ENCODE data around the gene HIRA.
"Not testable (repeated sequence)": the region's sequence is repeated elsewhere in the genome, so short reads cannot be mapped to it uniquely, and the experiment has no call there.

The HIRA gene

DNA sequence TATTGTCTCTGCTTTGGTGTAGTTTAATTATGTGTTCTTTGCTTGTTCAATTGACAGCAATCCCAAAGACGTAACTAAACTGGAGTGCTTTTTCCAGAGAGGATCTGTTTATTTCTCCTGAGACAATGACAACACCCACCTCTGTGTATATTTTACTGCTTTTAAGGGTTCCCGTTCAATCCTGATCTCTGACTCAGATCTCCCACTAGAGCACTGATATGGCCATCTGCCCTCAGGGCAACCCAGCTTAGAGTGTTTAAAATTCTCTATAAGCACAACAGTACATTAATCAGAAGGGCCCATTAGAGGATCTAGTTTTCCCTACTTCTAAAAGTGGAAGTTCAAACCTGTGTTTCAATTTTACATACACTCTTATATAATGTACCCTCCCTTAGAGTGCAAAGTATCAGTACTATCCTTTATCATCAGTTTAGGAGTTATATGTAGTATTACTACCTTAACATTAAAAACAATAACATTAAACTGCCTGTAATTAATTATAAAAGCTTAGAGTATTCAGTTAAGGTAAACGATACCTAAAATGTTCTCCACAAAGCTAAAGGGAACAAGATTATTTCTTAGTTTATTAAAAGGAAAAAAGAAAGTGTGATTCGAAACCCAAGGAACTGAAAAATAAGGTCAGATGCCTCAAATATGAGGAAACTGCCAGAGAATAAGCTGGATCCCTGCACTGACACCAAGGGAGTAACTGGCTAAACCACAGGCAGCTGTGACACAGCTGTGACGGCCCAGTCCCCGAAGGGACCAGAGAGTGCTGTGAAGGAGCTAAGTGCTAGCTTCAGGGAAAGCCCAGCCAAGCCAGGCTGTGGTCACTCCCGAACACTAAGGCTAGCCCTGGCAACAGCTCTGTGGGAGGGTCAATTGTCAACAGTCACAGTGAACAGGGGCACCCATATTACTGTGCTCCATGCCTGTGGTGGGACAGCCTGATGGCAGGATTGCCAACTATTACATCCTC, 32.2 kb upstream of the HIRA start:
- DNase-seq (ENCODE audit: low read depth in 3 of 3, low spot score in 1 of 3): no peak

DNA sequence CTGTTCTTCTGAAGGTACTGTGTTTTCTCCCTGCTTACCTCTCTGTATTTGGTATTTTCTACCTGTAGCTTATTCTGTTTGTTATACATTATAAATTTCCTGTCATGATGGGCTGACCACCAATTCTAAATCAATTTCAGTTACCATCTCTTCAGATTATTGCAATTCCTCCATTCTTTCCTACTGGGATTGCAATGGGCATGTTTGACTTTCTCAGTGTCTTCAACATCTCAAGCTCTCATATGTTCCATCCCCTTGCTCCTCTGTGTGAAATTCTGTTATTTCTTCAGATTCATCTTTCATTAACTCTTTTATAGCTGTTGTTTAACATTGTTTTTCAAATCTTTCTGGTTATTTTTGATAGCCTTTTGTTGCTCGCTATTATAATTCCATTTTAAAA, 31.5 kb upstream of the HIRA start:
- DNase-seq (ENCODE audit: low read depth in 3 of 3, low spot score in 1 of 3): no peak

DNA sequence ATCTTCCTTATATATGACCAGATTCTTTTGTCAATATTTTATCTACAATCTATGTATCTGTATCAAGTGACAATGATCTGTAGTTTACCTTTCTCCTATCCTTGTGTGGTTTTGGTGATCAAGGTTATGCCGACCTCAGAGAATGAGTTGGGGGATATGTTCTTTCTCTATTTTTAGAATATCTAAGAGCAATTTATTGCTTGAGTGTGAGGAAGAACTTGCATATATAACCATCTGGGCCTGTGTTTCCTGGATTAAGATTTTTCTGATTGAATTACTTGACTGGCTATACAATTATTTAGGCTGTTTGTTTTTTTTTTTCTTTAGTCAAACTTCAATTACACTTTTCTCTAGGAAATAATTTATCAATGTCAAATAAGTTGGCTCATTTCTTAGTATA, 30.0 kb upstream of the HIRA start:
- no peak for DNase-seq (ENCODE audit: low read depth in 3 of 3, low spot score in 1 of 3)

DNA sequence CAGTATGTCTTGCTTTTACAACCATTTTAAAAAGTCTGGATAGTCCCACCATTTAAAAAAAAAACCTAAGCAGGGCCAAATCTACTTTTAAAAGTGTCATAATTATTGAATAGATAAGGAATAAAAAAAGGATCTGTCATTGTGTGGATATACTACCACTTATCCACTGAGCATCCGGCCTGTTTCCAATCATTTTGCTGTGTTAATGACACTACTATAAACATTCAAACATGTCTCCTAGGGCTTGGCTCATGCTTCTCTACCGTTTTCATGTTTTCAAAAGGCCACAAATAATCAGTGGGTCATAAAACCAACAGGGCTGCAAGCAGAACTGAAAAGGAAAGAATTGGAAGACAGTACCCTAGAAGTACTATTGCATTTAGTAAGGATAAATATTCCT, 28.5 kb upstream of the HIRA start:
- DNase-seq (ENCODE audit: low read depth in 3 of 3, low spot score in 1 of 3): no peak

DNA sequence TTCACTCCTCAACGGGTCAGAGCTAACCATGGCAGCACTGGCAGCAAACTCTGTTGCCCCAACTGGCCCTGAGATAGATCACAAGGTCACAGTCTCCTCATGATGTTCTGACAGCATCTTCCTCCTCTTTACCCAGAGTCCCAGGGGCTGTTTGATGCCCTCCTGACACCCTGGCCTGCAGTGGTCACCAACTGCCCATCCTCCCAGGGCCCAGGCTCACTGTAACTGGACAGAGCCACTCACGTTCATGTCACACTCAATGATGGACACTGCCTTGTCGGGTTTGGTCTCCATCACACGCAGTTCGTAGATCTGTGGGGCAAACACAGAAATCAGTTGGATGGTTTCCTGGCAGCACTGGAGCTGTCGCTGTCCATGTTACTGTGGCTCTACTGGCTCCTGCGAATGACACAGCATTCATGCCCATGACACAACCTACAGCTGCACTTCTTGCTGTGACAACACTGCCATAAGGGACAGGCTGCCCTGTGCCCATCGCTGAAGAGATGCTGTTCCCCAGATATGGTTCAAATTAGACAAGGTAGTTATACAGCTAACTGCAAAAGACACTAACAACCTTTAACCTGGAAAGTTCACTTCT, 26.4 kb upstream of the HIRA start:
- no peak for DNase-seq (ENCODE audit: low read depth in 3 of 3, low spot score in 1 of 3)

DNA sequence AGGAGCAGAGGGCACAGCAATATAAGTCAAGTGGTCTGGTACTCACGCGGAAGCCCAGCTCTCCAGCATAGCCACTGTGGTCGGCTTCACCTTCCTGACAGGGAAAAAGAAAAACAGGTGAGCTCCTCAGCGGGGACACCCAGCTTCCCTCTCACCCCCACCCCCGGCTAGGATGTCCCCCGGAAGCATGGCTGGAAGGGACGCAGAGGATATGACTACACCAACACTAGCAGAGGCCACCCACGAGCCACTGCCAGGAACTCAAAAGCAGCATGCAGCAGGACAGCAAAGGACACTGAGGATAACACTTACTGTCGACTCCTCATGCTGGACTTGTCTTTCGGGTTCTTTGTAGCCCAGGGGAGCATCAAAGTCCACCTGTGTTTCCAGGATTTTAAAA, 25.0 kb upstream of the HIRA start:
- DNase-seq (ENCODE audit: low read depth in 3 of 3, low spot score in 1 of 3): no peak

DNA sequence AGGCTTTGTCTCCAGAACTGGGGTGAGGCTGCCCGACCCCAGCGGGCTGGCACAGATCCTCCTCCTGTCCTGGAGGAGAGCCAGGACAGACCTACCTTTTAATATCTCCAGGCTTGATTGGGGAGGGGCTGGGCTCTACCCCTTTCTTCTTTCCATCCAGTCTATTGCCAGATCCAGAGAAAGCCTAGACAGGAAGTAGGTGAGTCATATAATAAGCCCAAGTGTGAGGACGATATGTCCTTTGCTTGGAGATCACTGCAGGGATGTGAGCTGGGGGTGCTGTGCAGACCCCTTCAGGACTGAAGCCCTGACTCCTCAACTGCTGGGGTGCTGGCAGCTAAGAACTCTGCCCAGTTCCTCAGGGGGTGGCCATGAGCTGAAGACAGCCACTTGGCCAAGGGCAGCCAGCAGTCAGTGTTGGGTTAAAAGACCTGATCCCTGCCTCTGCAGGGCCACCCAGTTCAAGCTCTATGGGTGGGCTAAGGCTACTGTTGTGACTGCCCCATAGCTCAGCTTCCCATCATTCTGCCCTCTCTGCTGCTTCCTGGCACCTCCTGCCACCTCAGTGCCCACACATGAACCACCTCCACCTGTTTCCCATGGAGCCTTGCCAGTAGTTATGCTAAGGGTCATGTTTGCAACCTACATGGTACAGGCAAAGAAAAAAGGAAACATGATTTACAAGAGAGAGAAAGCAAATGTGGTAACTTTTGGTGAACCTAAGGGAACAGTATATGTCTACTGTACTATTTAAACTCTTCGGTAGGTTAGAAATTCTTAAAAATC, 24.2 kb upstream of the HIRA start:
- DNase-seq (ENCODE audit: low read depth in 3 of 3, low spot score in 1 of 3): no peak

DNA sequence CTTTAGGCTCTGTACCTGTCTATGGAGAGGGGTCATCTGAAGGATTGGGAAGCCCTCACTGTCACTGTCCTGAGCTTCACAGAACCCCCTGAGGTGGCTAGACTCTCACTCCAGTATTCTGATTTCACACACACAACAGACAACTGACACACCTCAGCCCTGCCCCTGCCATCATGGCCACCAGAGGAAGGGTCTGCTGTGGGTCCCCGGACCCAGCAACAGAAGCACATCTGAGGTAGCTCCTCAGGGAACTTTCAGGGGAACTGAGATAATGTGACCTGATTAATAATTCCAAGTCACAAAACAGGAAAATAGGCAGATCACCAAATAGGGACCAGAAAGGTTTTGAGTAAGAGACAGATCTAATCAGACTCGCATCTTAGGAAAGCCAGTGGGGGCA, 23.5 kb upstream of the HIRA start:
- no peak for DNase-seq (ENCODE audit: low read depth in 3 of 3, low spot score in 1 of 3)

DNA sequence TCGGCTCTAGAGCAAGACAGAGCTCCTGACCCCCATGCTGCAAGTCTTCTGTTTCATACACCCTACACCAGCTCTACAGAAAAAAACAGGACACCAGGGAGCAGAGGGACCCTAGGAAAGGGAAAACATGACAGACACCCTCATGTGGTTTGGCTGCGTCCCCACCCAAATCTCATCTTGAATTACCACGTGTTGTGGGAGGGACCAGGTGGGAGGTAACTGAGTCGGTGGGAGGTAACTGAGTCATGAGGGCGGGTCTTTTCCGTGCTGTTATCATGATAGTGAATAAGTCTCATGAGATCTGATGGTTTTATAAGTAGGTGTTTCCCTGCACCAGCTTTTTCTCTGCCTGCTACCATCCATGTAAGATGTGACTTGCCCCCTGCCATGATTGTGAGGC, 22.6 kb upstream of the HIRA start:
- no peak for DNase-seq (ENCODE audit: low read depth in 3 of 3, low spot score in 1 of 3)

DNA sequence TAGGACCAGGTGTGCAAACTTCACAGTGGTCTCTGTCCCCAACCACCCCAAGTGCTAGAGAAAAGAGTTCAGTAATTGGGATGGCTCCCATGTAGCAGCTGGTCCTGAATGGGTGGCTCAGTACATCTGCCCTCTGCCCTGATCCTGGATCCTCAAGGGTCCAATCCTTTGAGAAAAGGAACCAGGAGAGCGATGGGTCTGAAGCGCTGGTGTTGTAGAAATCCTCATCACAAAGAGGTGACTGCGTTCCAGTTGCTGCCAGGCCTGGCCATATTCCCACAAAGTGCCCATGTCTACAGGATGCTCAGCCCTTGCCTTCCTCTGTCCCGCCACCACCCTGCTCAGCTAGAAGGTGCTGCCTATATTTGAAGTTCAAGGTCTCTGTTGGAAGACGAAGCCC, 22.2 kb upstream of the HIRA start:
- no peak for DNase-seq (ENCODE audit: low read depth in 3 of 3, low spot score in 1 of 3)

DNA sequence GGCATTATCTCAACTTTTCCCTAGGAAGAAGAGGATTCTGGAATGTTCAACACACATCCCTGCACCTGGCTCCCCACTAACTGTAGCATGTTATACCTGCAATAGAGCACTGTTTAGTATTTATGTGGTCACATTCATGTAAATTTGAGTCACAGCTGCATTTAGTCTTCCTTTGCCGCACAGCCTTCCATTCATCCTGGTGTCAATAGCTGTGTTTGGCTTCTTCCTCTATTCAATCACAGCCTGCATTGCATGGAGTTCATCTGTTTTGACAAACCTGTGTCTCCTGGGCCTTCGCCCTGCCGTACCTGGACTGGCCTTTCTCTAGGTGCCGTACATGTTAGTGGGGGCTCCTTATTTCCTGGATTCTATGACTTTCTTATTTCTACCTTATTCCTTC, 20.0 kb upstream of the HIRA start:
- no peak for DNase-seq (ENCODE audit: low read depth in 3 of 3, low spot score in 1 of 3)

DNA sequence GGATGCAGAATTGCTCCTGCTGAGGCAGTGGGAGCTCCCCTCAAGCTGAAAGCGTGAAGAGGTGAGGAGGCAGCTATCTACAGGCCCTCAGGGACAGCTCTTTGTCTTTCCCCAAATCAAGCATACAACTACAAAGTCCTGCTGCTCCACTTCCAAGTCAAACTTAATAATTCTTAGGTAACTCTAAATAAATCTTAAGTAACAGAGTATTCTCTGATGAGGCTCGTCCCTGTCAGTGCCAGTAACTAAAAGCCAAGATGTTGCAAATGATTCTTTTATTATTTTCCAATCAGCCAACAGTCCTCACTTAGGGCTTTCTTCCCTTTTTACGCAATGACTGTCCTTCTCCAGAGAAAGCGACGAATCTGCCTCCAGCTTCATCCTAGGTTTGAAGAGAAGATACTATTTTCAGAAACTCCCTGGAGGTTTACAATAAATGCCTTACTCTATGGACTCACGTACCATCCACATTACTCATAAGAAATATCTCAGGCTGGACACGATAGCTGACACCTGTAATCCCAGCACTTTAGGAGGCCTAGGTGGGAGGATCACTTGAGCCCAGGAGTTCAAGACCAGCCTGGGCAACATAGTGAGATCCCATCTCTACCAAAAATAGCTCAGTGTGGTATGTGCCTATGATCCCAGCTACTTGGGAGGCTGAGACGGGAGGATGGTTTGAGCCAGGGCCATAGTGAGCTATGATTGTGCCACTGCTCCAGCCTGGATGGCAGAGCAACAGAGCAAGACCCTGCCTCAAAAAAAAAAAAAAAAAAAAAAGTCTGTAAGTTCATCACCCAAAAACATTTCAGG, 19.0 kb upstream of the HIRA start:
- DNase-seq (ENCODE audit: low read depth in 3 of 3, low spot score in 1 of 3): no peak

DNA sequence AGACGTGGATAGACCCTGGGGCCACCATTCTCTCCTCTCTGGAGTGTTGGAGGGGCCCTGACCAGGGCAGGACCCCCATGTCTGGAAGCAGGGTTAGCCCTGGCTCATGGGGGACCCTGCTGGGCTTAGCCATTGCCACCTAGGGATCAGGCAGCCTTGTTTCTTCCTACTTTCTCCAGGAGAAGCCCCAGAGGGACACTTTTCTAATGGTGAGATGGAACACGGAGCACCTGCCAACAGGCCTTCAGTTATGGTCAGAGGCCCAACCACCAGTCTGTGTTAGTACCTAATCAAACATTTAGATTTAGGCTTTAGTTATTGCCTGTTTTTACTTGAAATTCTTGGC, 17.9 kb upstream of the HIRA start:
- no peak for DNase-seq (ENCODE audit: low read depth in 3 of 3, low spot score in 1 of 3)

DNA sequence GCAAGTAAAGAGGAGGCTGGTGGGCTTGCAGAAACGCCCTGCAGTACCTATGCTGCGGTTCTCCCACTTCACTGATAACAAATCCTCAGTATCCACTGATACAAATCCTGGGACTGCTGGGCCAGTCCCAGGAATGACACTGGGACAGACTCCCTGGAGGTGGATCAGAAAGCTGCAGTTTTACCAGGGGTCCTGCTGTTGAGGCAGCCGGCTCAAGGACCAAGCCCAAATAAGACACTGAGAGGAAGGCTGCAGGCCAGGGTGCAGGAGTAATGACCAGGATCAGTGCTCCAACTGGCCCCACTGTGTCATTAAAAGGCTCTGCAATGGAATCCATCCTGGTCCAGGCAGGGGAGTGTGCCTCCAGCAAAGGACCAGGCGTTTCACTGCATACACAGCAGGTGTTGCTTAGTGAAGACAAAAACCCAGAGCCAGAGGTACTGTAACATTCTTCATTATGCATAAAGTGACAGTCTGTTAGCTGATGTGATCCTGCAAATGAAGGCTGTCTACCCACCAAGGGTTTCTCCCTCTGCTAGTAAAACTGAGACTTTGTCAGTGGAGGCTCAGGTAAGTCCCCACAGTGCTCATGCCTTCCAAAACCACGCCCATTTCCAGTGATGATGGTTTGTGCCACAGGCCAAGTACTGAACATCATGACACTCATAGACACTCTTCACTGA, 17.3 kb upstream of the HIRA start:
- no peak for DNase-seq (ENCODE audit: low read depth in 3 of 3, low spot score in 1 of 3)

DNA sequence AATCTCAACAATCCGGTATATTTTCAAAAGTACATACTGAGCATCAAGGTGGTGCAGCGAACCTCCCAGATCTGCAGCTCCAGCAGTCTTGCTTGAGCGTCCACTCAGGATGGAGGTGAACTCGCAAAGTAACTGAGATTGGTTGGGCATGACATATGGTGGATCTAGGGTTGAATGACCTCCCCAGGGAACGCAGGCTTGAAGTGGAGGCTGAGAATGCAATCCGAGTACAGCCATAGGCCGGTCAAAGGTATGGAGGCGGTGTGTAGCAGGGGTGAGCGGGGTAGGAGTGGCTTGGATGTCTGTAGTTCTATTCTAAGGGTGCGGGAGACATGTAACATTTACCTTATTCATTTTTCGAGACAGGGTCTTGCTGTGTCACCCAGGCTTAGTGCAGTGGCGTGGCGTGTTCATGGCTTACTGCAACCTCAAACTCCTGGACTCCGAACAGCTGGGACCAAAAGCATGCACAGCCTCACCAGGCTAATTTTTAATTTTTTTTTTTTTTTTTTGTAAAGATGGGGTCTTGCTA, 16.6 kb upstream of the HIRA start:
- DNase-seq (ENCODE audit: low read depth in 3 of 3, low spot score in 1 of 3): no peak

DNA sequence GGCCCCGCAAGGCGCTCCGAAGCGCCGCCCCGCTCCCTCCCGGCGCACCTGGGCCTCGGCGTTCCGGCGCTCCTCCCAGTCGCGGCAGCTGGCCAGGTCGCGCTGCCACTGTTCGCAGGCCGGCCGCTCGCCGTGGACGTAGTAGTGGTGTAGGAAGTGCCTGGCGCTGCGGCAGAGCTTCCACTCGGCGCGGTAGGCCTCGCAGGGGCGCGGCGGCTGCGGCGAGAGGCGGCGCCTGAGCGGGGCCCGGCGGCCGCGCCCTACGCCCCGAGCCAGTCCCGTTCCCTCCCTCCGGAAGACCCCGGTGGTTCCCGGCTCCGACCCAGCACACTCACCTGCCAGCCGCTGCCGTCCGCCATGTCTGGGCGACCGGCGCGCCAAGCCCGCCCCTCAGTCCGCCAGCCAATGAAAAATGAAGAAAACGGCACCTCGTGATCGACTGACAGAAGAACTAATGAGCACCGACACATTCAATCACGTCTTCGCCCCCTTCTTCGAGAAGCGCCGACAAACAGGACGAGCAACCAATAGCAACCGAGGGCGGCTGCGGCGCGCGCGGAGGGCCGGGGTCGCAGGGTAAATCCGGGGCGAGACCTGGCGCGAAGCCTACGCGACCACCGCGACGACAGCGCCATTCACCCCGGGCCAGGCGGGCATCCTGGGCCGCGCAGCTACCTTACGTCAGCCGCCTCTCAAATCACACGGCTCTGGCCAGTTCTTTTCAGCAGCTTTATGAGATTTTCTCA, 16.0 kb upstream of the HIRA start, which contains the start of gene C22orf39:
TSS of gene C22orf39 (minus strand) at position 382 of the 746 bp plus-strand sequence. CDS start at position 359, 23 bp downstream.
- peak; percentile 66 to 75 (median 72) for DNase-seq (ENCODE audit: low read depth in 3 of 3, low spot score in 1 of 3)

DNA sequence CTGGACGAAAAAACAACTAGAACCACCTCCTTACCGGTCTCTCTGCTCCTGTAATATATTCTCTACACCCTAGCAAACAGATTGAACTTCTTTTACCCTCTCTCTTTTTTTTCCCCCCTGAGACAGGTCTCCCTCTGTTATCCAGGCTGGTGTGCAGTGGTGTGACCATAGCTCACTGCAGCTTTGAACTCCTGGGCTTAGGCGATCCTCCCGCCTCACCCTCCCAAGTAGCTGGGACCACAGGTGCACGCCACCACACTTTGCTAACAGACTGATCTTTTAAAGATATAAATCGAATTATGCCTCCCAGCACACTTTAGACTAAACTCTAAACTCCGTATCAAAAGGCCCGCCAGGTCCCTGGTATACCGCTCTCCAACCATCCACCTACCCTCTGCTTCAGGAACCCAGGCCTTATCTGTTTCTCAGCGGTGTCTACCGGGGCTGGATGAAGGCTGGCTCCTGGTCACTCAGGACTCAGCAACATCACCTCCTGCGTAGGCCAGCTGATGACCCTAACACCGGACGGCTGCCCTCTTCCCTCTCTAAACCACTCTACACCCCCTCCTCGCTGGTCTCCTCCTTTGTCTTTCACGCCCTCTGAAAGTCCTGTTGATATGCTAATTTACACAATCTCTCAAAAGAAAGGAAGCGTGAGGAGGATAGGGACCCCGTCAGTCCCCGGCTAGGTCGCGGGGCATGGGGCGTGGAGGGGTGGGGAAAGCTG, 15.2 kb upstream of the HIRA start:
- no peak for DNase-seq (ENCODE audit: low read depth in 3 of 3, low spot score in 1 of 3)

DNA sequence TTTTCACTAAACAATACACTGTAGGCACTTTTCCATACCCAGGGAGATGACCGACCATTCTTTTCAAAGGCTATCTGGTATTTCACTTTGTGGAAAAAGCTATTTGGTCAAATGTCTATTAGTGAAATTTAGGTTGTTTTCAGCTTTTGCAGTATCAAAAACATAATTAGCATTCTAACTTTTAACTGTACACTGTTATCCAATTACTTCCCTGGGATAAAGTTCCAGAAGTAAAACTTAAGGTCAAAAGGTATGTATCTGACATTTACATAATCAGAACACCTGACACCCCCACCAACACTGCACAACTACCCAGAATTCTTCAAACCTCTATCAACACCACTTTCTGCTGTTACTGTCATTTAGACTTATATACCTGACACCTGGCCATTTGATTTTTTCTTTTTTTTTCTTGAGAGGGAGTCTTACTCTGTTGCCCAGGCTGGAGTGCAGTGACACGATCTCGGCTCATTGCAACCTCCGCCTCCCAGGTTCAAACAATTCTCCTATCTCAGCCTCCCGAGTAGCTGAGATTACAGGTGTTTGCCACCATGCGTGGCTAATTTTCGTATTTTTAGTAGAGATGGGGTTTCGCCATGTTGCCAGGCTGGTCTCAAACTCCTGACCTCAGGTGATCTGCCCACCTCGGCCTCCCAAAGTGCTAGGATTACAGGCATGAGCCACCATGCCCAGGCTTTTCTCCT, 13.9 kb upstream of the HIRA start:
- DNase-seq (ENCODE audit: low read depth in 3 of 3, low spot score in 1 of 3): not testable (repeated sequence)
